Peyer's patch (tissue), 4 donors: ENCODE results near the gene CCDC85C.

Experiments used
- CTCF ChIP-seq, 6 experiments: fragments of 450-650 bp in 4 of 6; fragments of 200-600 bp in 2 of 6; sonication (generic) in 1 of 6; IDR thresholded peaks; one replicate each; pipeline ENCODE4 v1.5.1; 2017 to 2019; ENCODE audit warnings: antibody characterized with exemption in 6 of 6, mild to moderate bottlenecking in 3 of 6, moderate library complexity in 1 of 6
- POLR2A ChIP-seq, 2 donors: fragments of 450-650 bp; IDR thresholded peaks; one replicate each; pipeline ENCODE4 v1.5.1; 2017; ENCODE audit warnings: antibody characterized with exemption in 2 of 2, mild to moderate bottlenecking in 2 of 2, moderate library complexity in 2 of 2

GRCh38 chr14:99519347-99519881 is 84.6 kb downstream of the CCDC85C start:
- no peak for TF ChIP-seq CTCF (IDR thresholded peaks at IDR 0.05)
- no peak for TF ChIP-seq POLR2A (IDR thresholded peaks at IDR 0.05)
